ENCODE results near the gene DPH3. TPM values are rescaled to one million over a fixed set of nuclear protein-coding genes. Genes with fewer than 3 reads are reported as not detected.
A peak's percentile ranks its signal among the peaks of the same experiment; 100 is the strongest.

Gene DPH3
- total RNA-seq, 1 donor from 2014 or later = 17.7 TPM

GRCh38 chr3:16294844-16295243 is 30.1 kb upstream of the DPH3 start:
- no peak for DNase-seq (ENCODE audit: low read depth, low spot score)

DNA sequence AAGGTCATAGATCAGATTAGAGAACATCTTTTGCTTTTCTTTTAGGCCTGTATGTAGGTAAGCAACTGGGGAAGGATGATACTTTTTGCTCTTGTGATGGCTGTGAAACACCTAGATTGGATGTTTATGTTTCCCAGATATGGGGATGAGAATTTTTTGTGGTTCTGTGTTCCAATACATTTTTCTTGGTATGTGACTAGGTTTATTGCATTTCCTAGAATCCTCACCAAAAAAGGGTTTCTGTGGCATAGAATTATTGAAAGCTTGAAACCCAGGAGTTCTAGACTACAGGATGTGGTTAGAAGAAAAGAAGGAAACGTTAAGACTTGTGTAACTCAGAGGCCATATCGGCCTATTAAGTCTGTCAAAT is 26.1 kb upstream of the DPH3 start:
- no peak for DNase-seq (ENCODE audit: low read depth, low spot score)

DNA sequence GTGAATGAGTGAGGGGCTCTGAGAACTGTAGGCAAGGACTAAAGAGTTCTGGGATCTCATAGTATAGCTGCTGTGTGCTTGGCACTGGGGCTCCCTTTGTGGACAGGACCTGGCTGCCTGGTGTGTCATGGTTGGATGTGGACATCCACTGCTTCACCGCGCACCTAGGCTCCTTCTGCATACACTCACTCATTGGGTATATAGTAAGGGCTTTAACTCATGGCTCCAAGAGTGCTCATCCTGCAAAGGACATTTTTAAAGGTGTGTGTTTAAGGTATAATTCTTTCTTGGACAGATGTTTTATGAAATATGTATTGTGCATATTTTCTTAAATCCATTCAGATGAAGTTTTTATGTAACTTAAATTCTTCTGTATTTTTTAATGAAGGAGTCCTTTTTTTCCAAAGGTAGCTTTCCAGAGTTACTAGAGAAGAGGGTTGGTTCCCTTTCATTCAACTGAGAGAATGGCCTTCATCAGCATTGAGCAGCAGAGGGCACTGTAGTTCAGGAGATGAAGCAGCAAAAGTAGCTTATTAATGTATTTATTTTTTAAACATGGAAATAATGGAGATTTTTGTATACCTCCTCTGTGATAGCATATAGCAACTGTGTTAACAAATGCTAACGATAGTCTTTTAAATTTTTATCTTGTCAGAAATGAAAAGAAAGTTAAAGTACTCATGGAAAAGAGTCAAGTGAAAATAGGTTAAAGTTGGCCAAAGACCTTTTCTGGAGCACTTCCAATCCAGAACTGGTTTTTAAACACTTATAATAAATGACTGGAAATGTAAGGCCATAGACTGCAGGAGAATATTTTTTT is 25.5 kb upstream of the DPH3 start:
- DNase-seq (ENCODE audit: low read depth, low spot score) = no peak

DNA sequence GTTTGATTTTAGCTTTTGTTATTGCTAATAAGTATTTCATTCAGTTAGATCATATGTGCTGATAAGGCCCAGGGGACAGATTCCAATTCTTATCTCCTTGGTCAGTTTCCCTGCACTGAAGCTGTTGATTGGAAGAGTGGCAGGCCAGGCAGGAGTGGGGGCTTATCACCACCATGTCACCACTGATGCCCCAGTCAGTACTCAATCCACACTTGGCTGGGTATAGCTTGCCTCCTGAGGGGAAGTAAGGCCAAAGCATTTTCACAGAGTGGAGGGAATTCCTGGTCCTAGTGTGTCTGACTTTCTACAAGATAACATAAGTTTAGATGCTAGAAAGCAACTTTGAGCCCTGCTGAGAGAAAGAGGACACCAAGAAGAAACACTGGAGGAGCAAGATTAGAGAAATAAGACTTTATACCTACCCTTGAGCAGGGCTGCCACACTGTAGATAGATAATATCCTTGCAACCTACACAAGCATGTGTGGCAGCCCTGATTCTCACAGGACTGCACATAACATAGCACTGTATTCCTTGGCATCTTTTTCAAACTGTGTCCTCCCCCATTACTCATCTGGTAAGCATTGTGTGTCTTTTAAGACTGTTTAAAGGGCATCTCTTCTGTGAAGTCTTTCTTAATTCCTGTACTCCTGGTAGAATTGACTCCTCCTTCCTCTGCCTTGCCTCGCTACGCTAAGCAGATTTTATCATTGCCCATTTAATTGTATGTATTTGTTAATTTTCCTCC is 24.6 kb upstream of the DPH3 start:
- DNase-seq (ENCODE audit: low read depth, low spot score) = no peak

GRCh38 chr3:16288664-16289063 is 23.9 kb upstream of the DPH3 start:
- DNase-seq (ENCODE audit: low read depth, low spot score) = no peak

GRCh38 chr3:16286751-16287543 is 22.2 kb upstream of the DPH3 start:
- DNase-seq (ENCODE audit: low read depth, low spot score) = no peak

DNA sequence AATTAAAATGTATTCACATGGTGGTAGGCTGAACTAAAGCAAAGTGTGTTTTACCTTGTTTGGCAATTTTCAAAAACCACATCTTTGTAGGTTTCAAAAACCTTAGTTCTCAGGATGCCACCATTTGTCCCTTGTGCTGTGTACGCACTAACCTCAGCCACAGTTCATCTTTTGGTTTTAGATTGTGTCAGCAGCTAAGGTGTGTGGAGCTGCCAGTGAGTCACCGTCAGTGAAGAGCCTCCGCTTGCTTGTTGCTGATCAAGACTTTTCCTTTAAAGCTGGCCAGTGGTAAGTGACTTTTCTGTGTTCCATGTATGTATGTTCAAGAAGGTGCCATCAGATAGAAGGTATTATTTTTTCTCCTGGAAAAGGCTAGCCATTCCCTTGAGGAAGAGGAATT is 21.4 kb upstream of the DPH3 start:
- no peak for DNase-seq (ENCODE audit: low read depth, low spot score)

DNA sequence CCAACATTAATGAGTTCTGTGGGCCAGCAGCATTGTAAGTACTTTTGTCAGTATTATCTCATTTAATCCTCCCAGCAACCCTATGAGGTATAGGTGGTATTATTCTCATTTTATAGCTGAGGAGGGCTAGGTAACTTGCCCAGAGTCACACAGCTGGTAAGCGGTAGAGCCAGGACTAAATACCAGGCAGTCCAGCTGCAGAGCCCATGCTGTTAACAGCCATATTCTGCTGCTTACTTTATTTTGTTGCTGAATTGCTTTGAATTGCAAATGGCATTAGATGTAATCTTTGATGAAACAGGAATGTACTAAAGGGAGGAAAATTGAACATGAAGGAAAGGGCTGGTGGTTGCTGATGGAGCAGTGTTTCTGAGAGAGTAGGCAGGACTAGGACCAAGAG is 19.9 kb upstream of the DPH3 start:
- DNase-seq (ENCODE audit: low read depth, low spot score) = no peak

- DNase-seq (ENCODE audit: low read depth, low spot score) = peak; percentile 27
Measured at GRCh38 chr3:16280671-16281070, 15.9 kb upstream of the DPH3 start.

DNA sequence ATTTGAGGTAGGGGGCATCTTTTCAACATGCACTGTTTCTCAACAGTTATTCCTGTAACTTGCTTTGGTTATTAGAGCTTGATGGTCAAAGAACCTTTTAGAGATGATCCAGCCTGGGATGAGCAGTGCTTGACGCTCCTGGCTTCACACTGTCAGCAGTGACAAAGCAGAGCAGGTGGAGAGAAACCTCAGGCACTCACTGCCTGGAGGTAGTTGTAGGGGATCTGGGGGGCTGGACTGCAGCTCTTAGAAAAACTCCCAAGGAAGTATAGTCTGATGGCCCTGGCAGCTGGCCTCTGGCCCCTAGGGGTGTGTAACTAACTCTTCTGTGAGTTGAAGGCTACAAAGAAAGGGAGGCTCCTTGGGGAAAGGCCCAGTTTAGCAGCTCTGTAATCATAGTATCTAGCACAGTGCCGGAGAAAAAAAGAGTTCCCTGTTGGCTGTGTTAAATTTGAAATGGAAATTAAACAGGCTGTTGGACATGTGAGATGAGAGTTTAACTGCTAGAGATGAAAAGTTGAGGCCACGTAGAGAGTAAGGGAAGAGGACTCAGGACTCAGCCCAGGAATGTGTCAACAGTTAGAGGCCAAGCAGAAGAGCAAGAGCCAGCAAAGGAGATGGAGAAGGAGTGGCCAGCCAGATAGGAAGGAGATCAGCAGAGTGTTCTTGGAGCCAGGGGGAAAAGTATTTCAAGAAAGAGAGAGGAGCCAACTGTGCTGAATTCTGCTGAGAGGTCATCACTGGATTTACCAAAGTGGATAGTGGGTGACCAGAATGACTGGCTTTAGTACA is 14.5 kb upstream of the DPH3 start:
- no peak for DNase-seq (ENCODE audit: low read depth, low spot score)

GRCh38 chr3:16277471-16277870 is 12.7 kb upstream of the DPH3 start:
- peak; percentile 3 for DNase-seq (ENCODE audit: low read depth, low spot score)

- DNase-seq (ENCODE audit: low read depth, low spot score) = no peak
Measured at GRCh38 chr3:16273867-16274266, 9.1 kb upstream of the DPH3 start.

DNA sequence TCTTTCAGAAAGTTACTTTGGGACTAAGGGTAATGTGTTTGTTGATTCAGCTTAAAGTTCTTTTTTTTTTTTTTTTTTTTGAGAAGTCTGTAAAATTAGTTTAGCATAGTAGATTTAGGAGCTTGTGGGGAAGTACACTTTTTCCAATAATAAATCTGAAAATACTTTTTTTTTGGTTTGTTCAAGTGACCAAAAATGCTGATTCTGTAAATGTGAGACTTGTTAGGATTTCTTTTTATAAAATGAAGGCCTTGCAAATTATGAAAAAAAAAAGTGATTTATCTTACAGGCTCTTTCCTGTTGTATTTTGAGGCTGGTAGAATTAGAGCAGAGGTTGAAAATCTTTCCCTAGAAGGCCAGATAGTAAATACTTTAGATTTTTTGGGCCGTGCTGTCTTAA is 7.8 kb upstream of the DPH3 start:
- DNase-seq (ENCODE audit: low read depth, low spot score) = no peak

DNA sequence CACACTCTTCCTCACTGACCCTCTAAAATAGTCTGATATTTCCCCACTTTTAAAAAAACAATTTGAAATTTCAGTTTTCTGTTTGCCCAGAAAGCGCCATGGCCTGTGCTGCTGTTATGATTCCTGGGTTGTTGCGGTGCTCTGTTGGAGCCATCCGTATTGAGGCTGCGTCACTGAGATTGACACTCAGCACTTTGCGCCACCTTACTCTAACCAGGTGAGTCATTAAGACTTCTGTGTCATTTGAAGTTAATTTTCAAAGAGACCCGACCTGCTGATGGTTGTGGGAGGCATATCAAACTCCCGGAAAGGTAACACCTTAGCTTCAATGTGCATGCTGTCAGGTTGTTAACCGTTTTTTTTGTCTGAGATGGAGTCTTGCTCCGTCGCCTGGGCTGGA is 6.1 kb upstream of the DPH3 start:
- no peak for DNase-seq (ENCODE audit: low read depth, low spot score)

GRCh38 chr3:16266714-16267113 is 2.0 kb upstream of the DPH3 start:
- no peak for DNase-seq (ENCODE audit: low read depth, low spot score)

GRCh38 chr3:16265455-16265786 is 678 bp upstream of the DPH3 start:
- no peak for DNase-seq (ENCODE audit: low read depth, low spot score)

GRCh38 chr3:16264174-16264707 is 502 bp downstream of the DPH3 start:
- DNase-seq (ENCODE audit: low read depth, low spot score) = no peak

GRCh38 chr3:16262174-16262573 is 2.6 kb downstream of the DPH3 start:
- no peak for DNase-seq (ENCODE audit: low read depth, low spot score)

GRCh38 chr3:16260046-16260445 is 4.7 kb downstream of the DPH3 start:
- no peak for DNase-seq (ENCODE audit: low read depth, low spot score)

DNA sequence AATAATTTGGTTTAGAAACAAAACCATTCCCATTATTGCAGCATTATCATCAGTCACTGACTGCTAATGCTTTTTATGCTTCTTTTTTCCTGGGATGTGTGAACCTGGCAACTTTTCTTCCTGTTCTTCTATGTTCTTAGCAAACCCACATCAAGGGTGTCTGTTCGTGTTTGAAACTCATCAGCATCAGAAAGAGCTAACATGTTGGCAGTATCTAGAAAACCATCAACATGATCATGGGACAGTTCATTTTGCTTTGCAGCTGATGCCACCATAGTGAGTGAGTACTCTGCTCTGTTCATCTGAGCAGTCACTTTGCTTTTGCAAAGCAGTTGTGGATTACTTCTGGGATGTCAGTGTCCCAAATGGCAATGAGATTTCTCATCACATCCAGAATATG is 5.9 kb downstream of the DPH3 start:
- no peak for DNase-seq (ENCODE audit: low read depth, low spot score)

DNA sequence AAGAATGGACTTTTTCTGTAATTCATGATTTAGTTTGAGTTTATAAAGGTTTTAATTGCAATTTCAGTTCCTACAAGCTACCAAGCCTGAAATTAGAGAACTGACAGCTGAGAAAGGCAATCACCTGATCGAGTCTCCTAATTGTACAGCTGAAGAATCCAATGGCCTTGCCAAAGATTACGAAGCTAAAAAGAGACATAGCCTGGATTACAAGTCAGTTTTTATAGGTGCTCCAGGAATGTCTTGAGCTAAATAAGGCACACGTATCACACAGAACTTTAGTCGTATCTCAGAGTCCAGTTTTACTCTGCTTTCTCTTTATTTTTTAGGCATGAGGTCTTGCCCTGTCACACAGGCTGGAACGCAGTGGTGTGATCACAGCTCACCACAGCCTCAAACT is 6.6 kb downstream of the DPH3 start:
- no peak for DNase-seq (ENCODE audit: low read depth, low spot score)
